Thoracic aorta (tissue), 2 donors: ENCODE data around the gene IFI44L. TPM values are rescaled to one million over a fixed set of nuclear protein-coding genes. Genes with fewer than 3 reads are reported as not detected.
A peak's percentile ranks its signal among the peaks of the same experiment; 100 is the strongest.

ENCODE experiments used
- ATAC-seq: fragments of 150-250 bp; one replicate; pipeline ENCODE4 v1.8.0; 2017; ENCODE audit warnings: low read depth; ENCODE audit not compliant: insufficient number of reproducible peaks, low FRiP score
- DNase-seq: peaks from one replicate; pipeline ENCODE4 v3.0.0-alpha.2; 2020; ENCODE audit warnings: low spot score
- H3K27ac ChIP-seq, 2 donors: fragments of 200-600 bp; sonication (generic); 1 replicate in 1 of 2; 2 replicates in 1 of 2; pipeline ENCODE4 v1.5.1; 2016; ENCODE audit warnings: mild to moderate bottlenecking in 2 of 2, moderate library complexity in 2 of 2
- H3K27me3 ChIP-seq: fragments of 200-600 bp; sonication (generic); replicated peaks from 2 replicates; pipeline ENCODE4 v1.6.0; 2016; ENCODE audit warnings: mild to moderate bottlenecking; ENCODE audit not compliant: insufficient read depth
- H3K36me3 ChIP-seq: fragments of 200-600 bp; sonication (generic); one replicate; pipeline ENCODE4 v1.5.1; 2016
- H3K4me1 ChIP-seq, 2 donors: fragments of 200-600 bp; sonication (generic); 1 replicate in 1 of 2; 2 replicates in 1 of 2; pipeline versions ENCODE4 v1.5.1 to v1.6.0; 2016; ENCODE audit warnings: low read depth in 2 of 2, mild to moderate bottlenecking in 1 of 2; ENCODE audit not compliant: control insufficient read depth in 1 of 2
- H3K4me3 ChIP-seq: fragments of 200-600 bp; sonication (generic); 2 replicates; pipeline ENCODE4 v1.5.1; 2016; ENCODE audit warnings: mild to moderate bottlenecking
- H3K9me3 ChIP-seq: fragments of 200-600 bp; sonication (generic); 2 replicates; pipeline ENCODE4 v1.5.1; 2016
- total RNA-seq, 2 donors: library from RNA; depleted of rRNA; stranded (reverse); fragments of >200 nt; gene quantifications; one replicate each; pipeline versions ENCODE4 v1.1.0 to v1.2.3, GENCODE V29; 2016
- TF ChIP-seq, protein P1 (sequence below): fragments of 200-600 bp; sonication (generic); IDR thresholded peaks from one replicate; pipeline ENCODE4 v1.5.1; 2019; ENCODE audit warnings: antibody characterized with exemption

IFI44L gene
- total RNA-seq = 10 to 100 TPM; 17.3 to 18.7 TPM

DNA sequence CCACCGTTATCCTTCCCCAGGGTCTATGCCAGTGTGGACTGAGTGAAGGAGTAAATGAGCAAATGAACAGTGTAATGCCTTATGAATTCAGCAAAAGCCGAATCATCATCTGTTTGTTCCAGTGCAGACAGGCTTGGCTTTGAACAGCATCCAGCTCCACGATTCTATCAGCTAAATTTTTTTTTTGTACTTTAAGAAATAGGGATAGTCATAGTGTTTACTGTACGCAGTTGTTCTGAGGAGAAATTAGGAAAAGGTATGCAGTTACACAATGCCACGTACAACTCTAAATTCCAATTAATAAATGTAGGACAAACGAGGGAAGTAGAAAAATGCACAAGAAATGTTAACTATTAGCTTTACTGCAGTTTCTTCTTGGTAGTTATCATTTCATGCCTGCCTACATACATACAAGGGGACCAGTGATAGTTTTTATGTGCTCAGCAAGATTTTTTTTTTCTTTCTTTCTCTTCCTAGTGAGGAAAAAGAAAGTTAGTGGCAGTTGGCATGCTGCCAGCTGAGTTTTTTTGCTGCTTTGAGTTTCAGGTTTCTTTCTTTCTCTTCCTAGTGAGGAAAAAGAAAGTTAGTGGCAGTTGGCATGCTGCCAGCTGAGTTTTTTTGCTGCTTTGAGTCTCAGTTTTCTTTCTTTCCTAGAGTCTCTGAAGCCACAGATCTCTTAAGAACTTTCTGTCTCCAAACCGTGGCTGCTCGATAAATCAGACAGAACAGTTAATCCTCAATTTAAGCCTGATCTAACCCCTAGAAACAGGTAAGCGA, at the start of gene IFI44L:
TSS of gene IFI44L (plus strand) at position 646 of the 777 bp plus-strand sequence. CDS start 7,468 bp downstream, outside the sequence.
- Histone ChIP-seq H3K4me1 (peaks cover 3 to 8% of the 10 kb centered on the region in 2 donors), H3K27ac (peak within 1 kb of the TSS; percentile 61 to 65), H3K36me3 (no peaks in the 10 kb centered on the region), H3K9me3 (no peaks in the 10 kb centered on the region), H3K4me3 (peak within 1 kb of the TSS; percentile 67), H3K27me3 (no peaks in the 10 kb centered on the region)
- ATAC-seq (no peak), DNase-seq (no peak)
- TF ChIP-seq, protein P1, sequence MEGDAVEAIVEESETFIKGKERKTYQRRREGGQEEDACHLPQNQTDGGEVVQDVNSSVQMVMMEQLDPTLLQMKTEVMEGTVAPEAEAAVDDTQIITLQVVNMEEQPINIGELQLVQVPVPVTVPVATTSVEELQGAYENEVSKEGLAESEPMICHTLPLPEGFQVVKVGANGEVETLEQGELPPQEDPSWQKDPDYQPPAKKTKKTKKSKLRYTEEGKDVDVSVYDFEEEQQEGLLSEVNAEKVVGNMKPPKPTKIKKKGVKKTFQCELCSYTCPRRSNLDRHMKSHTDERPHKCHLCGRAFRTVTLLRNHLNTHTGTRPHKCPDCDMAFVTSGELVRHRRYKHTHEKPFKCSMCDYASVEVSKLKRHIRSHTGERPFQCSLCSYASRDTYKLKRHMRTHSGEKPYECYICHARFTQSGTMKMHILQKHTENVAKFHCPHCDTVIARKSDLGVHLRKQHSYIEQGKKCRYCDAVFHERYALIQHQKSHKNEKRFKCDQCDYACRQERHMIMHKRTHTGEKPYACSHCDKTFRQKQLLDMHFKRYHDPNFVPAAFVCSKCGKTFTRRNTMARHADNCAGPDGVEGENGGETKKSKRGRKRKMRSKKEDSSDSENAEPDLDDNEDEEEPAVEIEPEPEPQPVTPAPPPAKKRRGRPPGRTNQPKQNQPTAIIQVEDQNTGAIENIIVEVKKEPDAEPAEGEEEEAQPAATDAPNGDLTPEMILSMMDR = no peak

DNA sequence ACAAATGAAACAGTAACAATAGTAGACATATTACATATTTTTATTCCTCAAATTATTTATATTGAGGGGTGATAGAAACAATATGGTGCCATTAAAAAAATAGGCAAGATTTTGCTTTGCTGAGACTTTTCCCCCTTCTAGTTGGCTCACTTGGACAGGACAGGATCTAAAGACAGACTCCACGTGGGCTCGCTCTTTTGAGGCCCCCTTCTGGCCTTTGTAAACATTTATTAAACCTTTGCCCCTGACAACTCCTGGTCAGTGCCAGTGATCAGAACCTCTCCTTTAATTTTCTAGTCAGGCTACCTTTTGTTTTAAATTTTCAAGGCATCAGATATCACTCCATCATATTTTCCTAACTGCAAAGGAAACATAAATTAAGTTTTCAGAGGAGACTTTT, 49.7 kb upstream of the IFI44L start:
- Histone ChIP-seq H3K27ac (no peak overlapping the region), H3K4me3 (no peak overlapping the region), H3K4me1 (no peaks in the 10 kb centered on the region), H3K36me3 (no peaks in the 10 kb centered on the region), H3K9me3 (no peaks in the 10 kb centered on the region), H3K27me3 (no peaks in the 10 kb centered on the region)
- TF ChIP-seq, protein P1 = no peak
- DNase-seq = no peak
- no peak for ATAC-seq

DNA sequence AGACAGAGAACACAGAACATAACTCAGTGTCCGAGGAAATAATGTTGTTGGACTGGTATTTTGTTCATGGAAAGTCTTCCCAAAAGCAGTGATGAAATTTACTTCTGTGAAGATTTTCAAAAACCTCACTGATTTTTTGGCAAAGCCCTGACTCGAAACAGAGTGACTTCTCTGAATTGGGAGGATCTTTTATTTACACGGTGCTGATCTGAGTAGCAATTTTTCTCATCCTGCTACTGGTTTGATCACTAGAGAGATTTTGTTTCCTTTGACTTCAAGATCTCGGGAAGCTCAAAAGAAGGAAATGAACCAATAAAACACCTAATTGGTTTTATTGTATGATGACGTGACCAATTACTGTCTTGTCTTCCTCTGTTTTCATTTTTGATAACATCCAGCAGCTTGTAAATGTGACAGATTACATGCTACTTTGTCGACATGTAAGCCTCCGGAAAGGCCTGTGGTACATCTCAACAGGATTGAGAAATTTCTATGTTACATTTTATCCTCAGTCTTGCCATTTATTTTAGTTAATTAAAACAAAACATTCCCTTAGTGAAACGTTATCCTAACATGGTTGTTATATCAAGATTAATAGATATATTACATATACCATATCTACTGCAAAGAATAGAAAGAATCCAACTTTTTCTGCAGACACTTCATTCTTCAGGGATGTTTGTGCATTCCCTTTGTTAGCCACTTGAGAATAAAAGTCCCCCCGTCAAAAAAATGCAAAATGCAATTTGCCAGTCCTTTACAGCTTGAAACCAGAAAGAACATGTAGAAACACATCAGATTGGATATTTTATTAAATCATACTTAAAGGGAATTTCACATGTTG, 42.8 kb upstream of the IFI44L start:
- no peak overlapping the region for H3K27ac ChIP-seq
- H3K4me1 ChIP-seq = no peaks in the 10 kb centered on the region
- H3K9me3 ChIP-seq = no peaks in the 10 kb centered on the region
- no peak overlapping the region for H3K4me3 ChIP-seq
- H3K27me3 ChIP-seq = no peaks in the 10 kb centered on the region
- TF ChIP-seq, protein P1 = no peak
- DNase-seq (no peak), ATAC-seq (no peak)
- no peaks in the 10 kb centered on the region for H3K36me3 ChIP-seq

DNA sequence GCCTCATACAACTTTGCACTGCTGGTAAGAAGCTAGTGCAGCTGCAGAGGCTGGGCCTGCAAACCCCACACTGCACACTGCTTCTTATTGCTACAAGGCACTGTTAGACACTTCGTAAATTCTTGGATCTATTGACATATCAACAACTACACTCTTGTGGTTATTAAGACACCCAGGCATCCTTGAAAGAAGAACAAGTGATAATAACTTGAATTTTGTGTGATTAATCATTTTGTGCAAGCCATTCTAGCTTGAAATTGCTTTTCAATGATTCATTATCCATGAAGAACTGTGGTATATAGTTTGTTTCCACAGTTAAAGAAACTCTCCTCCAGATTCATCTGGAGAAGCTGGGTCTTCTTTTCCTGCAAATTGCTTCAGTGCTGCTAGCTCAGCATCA, 33.7 kb upstream of the IFI44L start:
- H3K9me3 ChIP-seq = no peaks in the 10 kb centered on the region
- no peaks in the 10 kb centered on the region for H3K4me1 ChIP-seq
- DNase-seq (no peak), ATAC-seq (no peak)
- no peak overlapping the region for H3K4me3 ChIP-seq
- H3K27me3 ChIP-seq = no peaks in the 10 kb centered on the region
- no peak overlapping the region for H3K27ac ChIP-seq
- TF ChIP-seq, protein P1 = no peak
- no peaks in the 10 kb centered on the region for H3K36me3 ChIP-seq

DNA sequence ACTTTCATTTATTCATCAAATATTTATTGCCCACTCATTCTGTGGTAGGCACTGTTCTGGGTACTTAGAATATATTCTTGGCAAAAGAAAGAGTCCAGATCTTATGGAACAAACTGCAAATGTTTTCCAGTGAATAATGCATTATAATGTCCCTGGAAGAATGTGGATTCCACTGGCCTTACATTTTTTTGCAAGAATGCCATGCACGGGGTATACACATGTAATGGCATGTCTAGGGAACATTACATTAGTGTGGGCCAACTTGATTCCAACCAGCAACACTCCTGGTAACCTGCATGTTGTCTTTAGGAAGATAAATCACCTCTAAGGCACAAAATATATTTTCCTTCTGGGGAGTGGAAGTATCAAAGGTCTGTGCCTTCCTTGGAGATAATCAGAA, 33.0 kb upstream of the IFI44L start:
- no peaks in the 10 kb centered on the region for H3K36me3 ChIP-seq
- DNase-seq (no peak), ATAC-seq (no peak)
- H3K9me3 ChIP-seq = no peaks in the 10 kb centered on the region
- no peaks in the 10 kb centered on the region for H3K4me1 ChIP-seq
- no peak overlapping the region for H3K27ac ChIP-seq
- TF ChIP-seq, protein P1 = no peak
- no peak overlapping the region for H3K4me3 ChIP-seq
- no peaks in the 10 kb centered on the region for H3K27me3 ChIP-seq
